Smooth muscle cell (in vitro differentiated cells): ENCODE results near the gene CYP2D6. TPM values are rescaled to one million over a fixed set of nuclear protein-coding genes. Genes with fewer than 3 reads are reported as not detected.
"Not testable (repeated sequence)": the region's sequence is repeated elsewhere in the genome, so short reads cannot be mapped to it uniquely, and the experiment has no call there.

Experiments used
- DNase-seq: peaks from one replicate; lab custom pipeline; 2025; ENCODE audit not compliant: unreplicated experiment; lab: John Stamatoyannopoulos, UW
- H2AFZ ChIP-seq: fragments of 200-600 bp; sonication (generic); 2 replicates; pipeline ENCODE4 v1.6.0; 2016; ENCODE audit warnings: antibody characterized with exemption, low read depth, mild to moderate bottlenecking
- H3F3A ChIP-seq: fragments of 200-600 bp; sonication (generic); 2 replicates; pipeline ENCODE4 v1.6.0; 2017; ENCODE audit warnings: antibody characterized with exemption, low read depth
- H3K27ac ChIP-seq: fragments of 200-600 bp; sonication (generic); 2 replicates; pipeline ENCODE4 v1.5.1; 2016; ENCODE audit warnings: low read depth, mild to moderate bottlenecking
- H3K27me3 ChIP-seq: fragments of 200-600 bp; sonication (generic); 2 replicates; pipeline ENCODE4 v1.6.1; 2016; ENCODE audit warnings: low read depth, mild to moderate bottlenecking
- H3K36me3 ChIP-seq: fragments of 200-600 bp; sonication (generic); 2 replicates; pipeline ENCODE4 v1.5.1; 2016; ENCODE audit warnings: low read depth
- H3K4me1 ChIP-seq: fragments of 200-600 bp; sonication (generic); 2 replicates; pipeline ENCODE4 v1.5.1; 2016; ENCODE audit warnings: low read depth
- H3K4me2 ChIP-seq: fragments of 200-600 bp; sonication (generic); 2 replicates; pipeline ENCODE4 v1.6.0; 2016; ENCODE audit warnings: mild to moderate bottlenecking
- H3K4me3 ChIP-seq: fragments of 200-600 bp; sonication (generic); 2 replicates; pipeline ENCODE4 v1.5.1; 2016; ENCODE audit warnings: mild to moderate bottlenecking
- H3K79me2 ChIP-seq: fragments of 200-600 bp; sonication (generic); 2 replicates; pipeline ENCODE4 v1.6.0; 2016; ENCODE audit warnings: low read depth, mild to moderate bottlenecking
- H3K9ac ChIP-seq: fragments of 200-600 bp; sonication (generic); 2 replicates; pipeline ENCODE4 v1.6.0; 2016; ENCODE audit warnings: low read depth
- H3K9me3 ChIP-seq: fragments of 200-600 bp; sonication (generic); replicated peaks from 2 replicates; pipeline ENCODE4 v1.5.1; 2016; ENCODE audit warnings: low read depth
- H4K20me1 ChIP-seq: fragments of 200-600 bp; sonication (generic); 2 replicates; pipeline ENCODE4 v1.6.0; 2016; ENCODE audit warnings: low read depth
- WGBS: methylation state at CpG from one replicate; pipeline ENCODE4 v1.1.7; 2016; ENCODE audit warnings: low lambda C conversion rate; 5-methylcytosine and 5-hydroxymethylcytosine counted together
- polyA plus RNA-seq: library from polyadenylated mRNA; unstranded; fragments of >200 nt; fragmentation: Nextera tagmentation; extraction: Ambion mirVana; gene quantifications from 2 replicates; pipeline ENCODE4 v1.2.1, GENCODE V29; 2016
- total RNA-seq: library from RNA; depleted of rRNA; stranded (reverse); fragments of >200 nt; gene quantifications from 2 replicates; pipeline ENCODE4 v1.2.3, GENCODE V29; 2014
- TF ChIP-seq, protein P1 (sequence below): fragments of 200-600 bp; sonication (generic); IDR thresholded peaks from 2 replicates; pipeline ENCODE4 v1.5.1; 2017; ENCODE audit warnings: borderline replicate concordance, mild to moderate bottlenecking, antibody characterized with exemption; ENCODE audit not compliant: insufficient read depth, poor library complexity, severe bottlenecking

Gene CYP2D6
- total RNA-seq (0.63 and 0.99 TPM in 2 replicates), polyA plus RNA-seq (0.41 and 0.70 TPM in 2 replicates)

DNA sequence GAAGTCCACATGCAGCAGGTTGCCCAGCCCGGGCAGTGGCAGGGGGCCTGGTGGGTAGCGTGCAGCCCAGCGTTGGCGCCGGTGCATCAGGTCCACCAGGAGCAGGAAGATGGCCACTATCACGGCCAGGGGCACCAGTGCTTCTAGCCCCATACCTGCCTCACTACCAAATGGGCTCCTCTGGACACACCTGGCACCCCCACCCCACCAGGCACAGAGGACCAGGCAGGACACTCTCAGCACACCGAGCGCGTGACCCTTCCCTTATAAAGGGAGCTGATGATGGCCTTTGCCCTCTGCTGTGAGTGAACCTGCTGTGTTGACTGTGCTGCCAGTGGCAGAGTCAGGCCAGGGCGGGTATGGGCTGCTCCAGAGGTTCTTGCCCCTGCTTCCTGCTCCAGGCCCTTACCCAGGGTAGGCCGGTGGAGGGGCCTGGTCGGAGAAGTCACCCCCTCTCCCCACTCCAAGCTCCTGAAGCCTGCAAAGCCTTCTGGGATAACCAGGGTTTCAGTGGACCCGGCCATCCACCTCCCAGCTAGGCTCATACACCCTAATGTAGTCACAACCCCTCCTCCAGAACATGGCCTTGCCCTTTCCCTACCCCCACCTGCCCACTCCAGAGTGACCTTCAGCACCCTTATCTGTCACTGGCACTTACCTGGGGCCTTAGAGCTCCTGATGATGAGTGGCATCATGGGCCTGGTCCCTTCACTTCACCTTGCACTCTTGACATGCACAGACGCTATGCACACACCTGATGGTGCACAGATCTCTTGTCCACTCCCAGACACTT lies at the start of gene CYP2D6:
CYP2D6 (minus strand) TSS at position 172 of the 793 bp plus-strand sequence; CDS start at position 153, 19 bp downstream.
- WGBS, result 89% methylated on average over 13 of the region's 14 CpGs
- not testable (repeated sequence) for H3K4me1 ChIP-seq, H3K27me3 ChIP-seq, H3K9me3 ChIP-seq, H3K9ac ChIP-seq, H2AFZ ChIP-seq, H3K79me2 ChIP-seq, H3K27ac ChIP-seq, H3K36me3 ChIP-seq, H3K4me2 ChIP-seq, H4K20me1 ChIP-seq, H3K4me3 ChIP-seq, DNase-seq, H3F3A ChIP-seq

DNA sequence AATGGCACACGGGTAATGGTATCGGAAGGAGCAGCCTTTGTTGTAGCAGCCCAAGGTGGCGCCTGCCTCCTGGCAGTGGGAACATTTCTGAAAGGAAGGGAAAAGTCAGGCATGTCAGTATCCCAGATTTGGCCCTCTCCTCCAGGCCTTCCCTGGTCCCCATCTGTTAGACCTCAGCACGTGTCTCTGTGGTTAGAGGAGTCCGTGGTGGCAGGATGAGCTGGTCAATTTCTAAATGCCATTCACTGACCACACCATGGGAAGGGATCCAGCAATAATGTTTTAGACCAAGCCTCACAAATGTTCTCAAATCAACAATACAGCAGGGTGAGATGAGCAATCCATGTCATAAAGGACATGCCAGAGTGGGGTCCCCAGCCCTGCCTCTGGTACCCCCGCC lies 49.0 kb upstream of the CYP2D6 start:
- H3K9me3 ChIP-seq, result no peaks in the 10 kb centered on the region
- H3K4me1 ChIP-seq, result peaks cover 3% of the 10 kb centered on the region
- no peak overlapping the region for H3K4me3 ChIP-seq
- H4K20me1 ChIP-seq, result peaks cover 92% of the 10 kb centered on the region
- no peak for DNase-seq
- H3K27ac ChIP-seq, result no peak overlapping the region
- H3K27me3 ChIP-seq, result no peaks in the 10 kb centered on the region
- H3K79me2 ChIP-seq, result peaks cover 29% of the 10 kb centered on the region
- no peaks in the 10 kb centered on the region for H3K36me3 ChIP-seq
- TF ChIP-seq, protein P1, sequence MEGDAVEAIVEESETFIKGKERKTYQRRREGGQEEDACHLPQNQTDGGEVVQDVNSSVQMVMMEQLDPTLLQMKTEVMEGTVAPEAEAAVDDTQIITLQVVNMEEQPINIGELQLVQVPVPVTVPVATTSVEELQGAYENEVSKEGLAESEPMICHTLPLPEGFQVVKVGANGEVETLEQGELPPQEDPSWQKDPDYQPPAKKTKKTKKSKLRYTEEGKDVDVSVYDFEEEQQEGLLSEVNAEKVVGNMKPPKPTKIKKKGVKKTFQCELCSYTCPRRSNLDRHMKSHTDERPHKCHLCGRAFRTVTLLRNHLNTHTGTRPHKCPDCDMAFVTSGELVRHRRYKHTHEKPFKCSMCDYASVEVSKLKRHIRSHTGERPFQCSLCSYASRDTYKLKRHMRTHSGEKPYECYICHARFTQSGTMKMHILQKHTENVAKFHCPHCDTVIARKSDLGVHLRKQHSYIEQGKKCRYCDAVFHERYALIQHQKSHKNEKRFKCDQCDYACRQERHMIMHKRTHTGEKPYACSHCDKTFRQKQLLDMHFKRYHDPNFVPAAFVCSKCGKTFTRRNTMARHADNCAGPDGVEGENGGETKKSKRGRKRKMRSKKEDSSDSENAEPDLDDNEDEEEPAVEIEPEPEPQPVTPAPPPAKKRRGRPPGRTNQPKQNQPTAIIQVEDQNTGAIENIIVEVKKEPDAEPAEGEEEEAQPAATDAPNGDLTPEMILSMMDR, result no peak
- WGBS, result 60% methylated on average over 6 of the region's 6 CpGs
- H2AFZ ChIP-seq, result no peak overlapping the region
- H3K4me2 ChIP-seq, result peak overlapping the region; percentile 18
- H3F3A ChIP-seq, result peaks cover 3% of the 10 kb centered on the region
- H3K9ac ChIP-seq, result no peak overlapping the region

DNA sequence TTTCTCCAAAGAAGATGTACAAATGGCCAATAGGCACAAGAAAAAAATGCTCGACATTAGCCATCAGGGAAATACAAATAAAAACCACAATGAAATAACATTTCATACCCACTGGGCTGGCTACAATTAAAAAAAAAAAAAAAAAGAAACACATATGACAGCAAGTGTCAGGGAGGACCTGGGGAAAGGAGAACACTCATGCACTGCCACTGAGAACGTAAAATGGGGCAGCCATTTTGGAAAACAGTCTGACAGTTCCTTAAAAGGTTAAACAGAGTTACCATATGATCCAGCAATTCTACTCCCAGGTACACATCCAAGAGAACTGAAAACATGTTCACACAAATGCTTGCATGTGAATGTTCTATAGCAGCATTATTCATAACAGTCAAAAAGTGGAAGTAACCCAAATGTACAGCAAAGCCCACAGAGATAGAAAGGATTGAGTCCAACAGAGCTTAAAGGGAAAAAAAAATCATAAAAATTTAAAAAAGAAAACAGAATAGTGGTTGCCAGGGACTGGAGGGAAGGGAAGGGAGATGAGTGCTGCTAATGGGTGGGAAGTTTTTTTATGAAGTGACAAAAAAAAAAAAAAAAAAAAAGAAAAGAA lies 48.4 kb upstream of the CYP2D6 start:
- Histone ChIP-seq H2AFZ (no peak overlapping the region), H3K4me2 (no peak overlapping the region), H3K27ac (no peak overlapping the region), H3K4me3 (no peak overlapping the region), H3K9me3 (no peaks in the 10 kb centered on the region), H3K36me3 (no peaks in the 10 kb centered on the region), H3K27me3 (no peaks in the 10 kb centered on the region), H3K9ac (no peak overlapping the region), H3K79me2 (peaks cover 23% of the 10 kb centered on the region), H3K4me1 (no peaks in the 10 kb centered on the region), H3F3A (peaks cover 3% of the 10 kb centered on the region), H4K20me1 (peaks cover 92% of the 10 kb centered on the region)
- TF ChIP-seq, protein P1, result no peak
- 95% methylated on average over 2 of the region's 2 CpGs for WGBS
- DNase-seq, result no peak

DNA sequence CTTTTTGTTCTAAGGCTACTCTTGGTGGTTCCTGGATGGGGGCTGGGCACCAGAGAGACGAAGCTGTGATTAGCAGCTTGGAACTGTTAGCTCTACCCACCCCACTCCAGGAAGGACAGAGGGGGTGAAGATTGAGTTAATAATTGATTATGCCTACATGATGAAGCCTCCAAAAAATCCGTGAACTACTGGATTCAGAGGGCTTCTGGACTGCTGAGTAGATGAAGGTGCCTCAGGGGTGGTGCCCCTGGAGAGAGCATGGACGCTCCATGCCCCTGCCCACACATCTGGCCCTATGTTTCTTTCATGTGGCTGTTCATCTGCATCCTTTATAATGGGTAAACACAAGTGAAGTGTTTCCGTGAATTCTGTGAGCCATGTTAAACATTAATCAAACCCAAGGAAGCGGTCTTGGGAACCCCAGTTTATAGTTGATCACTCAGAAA lies 47.3 kb upstream of the CYP2D6 start:
- Histone ChIP-seq H3K36me3 (no peaks in the 10 kb centered on the region), H3K4me3 (no peak overlapping the region), H3K4me2 (no peak overlapping the region), H3K27me3 (no peaks in the 10 kb centered on the region), H2AFZ (no peak overlapping the region), H3K9me3 (no peaks in the 10 kb centered on the region), H4K20me1 (peaks cover 92% of the 10 kb centered on the region), H3K4me1 (no peaks in the 10 kb centered on the region), H3F3A (peaks cover 7% of the 10 kb centered on the region), H3K79me2 (peaks cover 17% of the 10 kb centered on the region), H3K9ac (no peak overlapping the region), H3K27ac (no peak overlapping the region)
- TF ChIP-seq, protein P1, result no peak
- 84% methylated on average over 5 of the region's 5 CpGs for WGBS
- DNase-seq, result no peak
